ENCODE results near the gene RNF220. TPM values are rescaled to one million over a fixed set of nuclear protein-coding genes. Genes with fewer than 3 reads are reported as not detected.

Gene RNF220
- total and polyA plus RNA-seq, 12 donors, result 41.8 to 82.5 (median 58.0) TPM

GRCh38 chr1:44424747-44425146 is 19.7 kb downstream of the RNF220 start:
- Histone ChIP-seq H3K4me1 (peaks cover 11 to 46% (median 36%) of the 10 kb centered on the region in 9 donors), H3K36me3 (no peaks in the 10 kb centered on the region), H3K4me3 (no peak overlapping the region), H3K27ac (peak overlapping the region in 1 of 10 donors; percentile 81), H3K9me3 (no peaks in the 10 kb centered on the region), H3K27me3 (peaks cover 0 to 55% (median 25%) of the 10 kb centered on the region in 7 donors)
- TF ChIP-seq CTCF (IDR thresholded peaks at IDR 0.05), result no peak
- ATAC-seq (no peak), DNase-seq (no peak)
- intact Hi-C loops (cut with DNase I), result loop anchor here in 5 of 10 donors (5.0 to 10.0 kb wide), 3 partner anchors 60 to 78 kb away; no protein-coding TSS in a partner anchor
- 61 to 70% methylated on average over 9 of the region's 9 CpGs for WGBS, 2 donors

GRCh38 chr1:44425341-44426082 is 20.5 kb downstream of the RNF220 start:
- Histone ChIP-seq H3K9me3 (no peaks in the 10 kb centered on the region), H3K4me3 (no peak overlapping the region), H3K27me3 (peaks cover 0 to 48% (median 20%) of the 10 kb centered on the region in 7 donors), H3K36me3 (no peaks in the 10 kb centered on the region), H3K27ac (peak overlapping the region in 1 of 10 donors; percentile 81), H3K4me1 (peaks cover 11 to 46% (median 36%) of the 10 kb centered on the region in 9 donors)
- WGBS, 2 donors, result 74 to 78% methylated on average over 8 of the region's 8 CpGs
- no peak for DNase-seq
- TF ChIP-seq CTCF (IDR thresholded peaks at IDR 0.05), result no peak
- intact Hi-C loops (cut with DNase I), result loop anchor here in 1 of 10 donors (5.0 to 10.0 kb wide), 2 partner anchors 59 to 77 kb away; no protein-coding TSS in a partner anchor
- ATAC-seq, result peak in 1 of 8 donors; percentile 68

- no peak for TF ChIP-seq CTCF (IDR thresholded peaks at IDR 0.05)
- no peaks in the 10 kb centered on the region for H3K36me3 ChIP-seq
- intact Hi-C loops (cut with DNase I), result no loop called here
- no peak overlapping the region for H3K27ac ChIP-seq
- no peak for DNase-seq
- H3K4me3 ChIP-seq, result no peak overlapping the region
- H3K27me3 ChIP-seq, result peaks cover 0 to 27% (median 7%) of the 10 kb centered on the region in 7 donors
- ATAC-seq, result no peak
- 72 to 74% methylated on average over 2 of the region's 2 CpGs for WGBS, 2 donors
- H3K9me3 ChIP-seq, result no peaks in the 10 kb centered on the region
- H3K4me1 ChIP-seq, result peaks cover 0 to 25% (median 0%) of the 10 kb centered on the region in 9 donors
Measured at GRCh38 chr1:44431861-44432260, 26.8 kb downstream of the RNF220 start.

GRCh38 chr1:44433209-44433608 is 28.2 kb downstream of the RNF220 start:
- ATAC-seq (no peak), DNase-seq (no peak)
- no peak overlapping the region for H3K27ac ChIP-seq
- H3K36me3 ChIP-seq, result no peaks in the 10 kb centered on the region
- peaks cover 0 to 15% (median 6%) of the 10 kb centered on the region in 7 donors for H3K27me3 ChIP-seq
- TF ChIP-seq CTCF (IDR thresholded peaks at IDR 0.05), result no peak
- H3K4me3 ChIP-seq, result no peak overlapping the region
- intact Hi-C loops (cut with DNase I), result no loop called here
- H3K9me3 ChIP-seq, result no peaks in the 10 kb centered on the region
- peaks cover 0 to 25% (median 0%) of the 10 kb centered on the region in 9 donors for H3K4me1 ChIP-seq
- 64 to 73% methylated on average over 2 of the region's 2 CpGs for WGBS, 2 donors

Measured in heart right ventricle (tissue), 16 donors.